GM21528 (cell line): ENCODE measurements around the gene VDAC2.
A peak's percentile ranks its signal among the peaks of the same experiment; 100 is the strongest.

Experiments used
- ATAC-seq: cut with Tn5 transposase; IDR thresholded peaks from one replicate; pipeline ENCODE4 v1.9.1; 2021; ENCODE audit warnings: mild to moderate bottlenecking, moderate library complexity; ENCODE audit not compliant: unreplicated experiment, low FRiP score

VDAC2 gene

GRCh38 chr10:75228834-75229233 is 18.2 kb downstream of the VDAC2 start:
- ATAC-seq = no peak

GRCh38 chr10:75229971-75230370 is 19.4 kb downstream of the VDAC2 start:
- ATAC-seq = no peak

- ATAC-seq = peak; percentile 36
Measured at GRCh38 chr10:75230600-75231038, 20.0 kb downstream of the VDAC2 start.

GRCh38 chr10:75231672-75232581 is 21.3 kb downstream of the VDAC2 start:
- no peak for ATAC-seq

- ATAC-seq = no peak
Measured at GRCh38 chr10:75233444-75234016, 22.9 kb downstream of the VDAC2 start.

GRCh38 chr10:75234017-75234682 is 23.6 kb downstream of the VDAC2 start:
- peak; percentile 48 for ATAC-seq

GRCh38 chr10:75234683-75235374 is 24.2 kb downstream of the VDAC2 start:
- peak; percentile 5 for ATAC-seq

GRCh38 chr10:75235375-75236177 is 25.0 kb downstream of the VDAC2 start, which contains the start of gene COMTD1:
TSS of gene COMTD1 (minus strand) at chr10:75235957. CDS start at chr10:75235928, 29 bp downstream.
- peak; percentile 70 for ATAC-seq

- no peak for ATAC-seq
Measured at GRCh38 chr10:75236178-75236825, 25.7 kb downstream of the VDAC2 start.

GRCh38 chr10:75238182-75239095 is 27.8 kb downstream of the VDAC2 start:
- no peak for ATAC-seq

- ATAC-seq = no peak
Measured at GRCh38 chr10:75239096-75239790, 28.6 kb downstream of the VDAC2 start.

- ATAC-seq = no peak
Measured at GRCh38 chr10:75240329-75241076, 29.9 kb downstream of the VDAC2 start.

GRCh38 chr10:75243426-75243825 is 32.8 kb downstream of the VDAC2 start:
- ATAC-seq = no peak

- ATAC-seq = no peak
Measured at GRCh38 chr10:75244487-75245353, 34.1 kb downstream of the VDAC2 start.

GRCh38 chr10:75245354-75246250 is 35.0 kb downstream of the VDAC2 start:
- ATAC-seq = no peak
